HG03066 (cell line): Measurements from ENCODE around the gene ANGEL2.

ENCODE experiments used
- ATAC-seq: cut with Tn5 transposase; IDR thresholded peaks from one replicate; pipeline ENCODE4 v1.9.1; 2021; ENCODE audit warnings: low read depth; ENCODE audit not compliant: unreplicated experiment

ANGEL2 gene

DNA sequence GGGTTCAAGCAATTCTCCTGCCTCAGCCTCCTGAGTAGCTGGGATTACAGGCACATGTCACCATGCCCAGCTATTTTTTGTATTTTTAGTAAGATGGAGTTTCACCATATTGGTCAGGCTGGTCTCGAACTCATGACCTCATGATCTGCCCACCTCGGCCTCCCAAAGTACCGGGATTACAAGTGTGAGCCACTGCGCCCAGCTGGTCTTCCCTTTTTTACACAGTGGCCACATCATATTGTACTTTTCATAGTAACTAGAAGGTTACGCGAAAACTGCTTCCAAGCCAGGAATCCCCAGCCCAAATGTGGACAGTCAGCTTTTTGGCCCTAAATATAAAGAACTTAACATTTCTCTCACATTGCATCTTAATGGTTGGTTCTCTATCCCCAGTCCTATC is 61.2 kb downstream of the ANGEL2 start:
- ATAC-seq, result no peak

GRCh38 chr1:212953321-212953720 is 62.3 kb downstream of the ANGEL2 start:
- no peak for ATAC-seq

- ATAC-seq, result no peak
Observed at GRCh38 chr1:212952641-212952976, 63.1 kb downstream of the ANGEL2 start.

DNA sequence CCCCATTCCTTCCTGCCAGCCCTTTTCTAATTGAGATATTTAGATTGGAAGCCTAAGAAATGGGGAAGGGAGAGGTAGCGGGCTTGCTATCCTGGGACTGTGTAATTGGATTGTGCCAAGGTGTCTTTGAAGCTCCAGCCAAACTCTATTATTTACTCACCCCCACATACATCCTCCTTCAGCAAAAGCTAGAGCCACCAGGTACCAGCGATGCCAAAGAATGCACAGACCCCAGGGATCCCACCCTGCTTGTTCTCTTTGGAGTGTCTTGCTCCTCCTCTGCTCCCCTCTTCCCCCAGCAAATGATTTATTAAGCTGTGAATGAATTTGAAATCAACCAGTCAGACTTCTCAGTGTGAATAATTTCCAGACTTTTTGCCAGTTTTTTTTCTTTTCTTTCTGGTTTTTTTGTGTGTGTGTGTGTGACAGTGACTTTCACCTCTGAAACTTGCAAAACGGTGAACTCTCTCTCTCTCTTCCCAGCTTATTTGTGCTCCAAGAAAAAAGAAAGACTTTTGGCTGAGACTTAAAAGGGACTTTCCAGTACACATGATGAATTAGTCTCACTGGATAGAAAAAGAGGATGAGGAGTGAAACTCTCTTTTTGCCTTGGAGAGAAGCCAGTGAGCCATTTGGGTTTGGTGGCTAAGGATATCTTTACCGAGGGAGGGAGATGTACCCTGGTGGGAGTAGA is 63.6 kb downstream of the ANGEL2 start:
- ATAC-seq, result no peak

- ATAC-seq, result no peak
Observed at GRCh38 chr1:212951126-212951946, 64.3 kb downstream of the ANGEL2 start.

GRCh38 chr1:212950243-212951125 is 65.2 kb downstream of the ANGEL2 start, which contains the start of gene VASH2:
Gene VASH2 (plus strand): TSS chr1:212950541. CDS start chr1:212951543, 1,002 bp downstream.
- peak; percentile 93 for ATAC-seq

DNA sequence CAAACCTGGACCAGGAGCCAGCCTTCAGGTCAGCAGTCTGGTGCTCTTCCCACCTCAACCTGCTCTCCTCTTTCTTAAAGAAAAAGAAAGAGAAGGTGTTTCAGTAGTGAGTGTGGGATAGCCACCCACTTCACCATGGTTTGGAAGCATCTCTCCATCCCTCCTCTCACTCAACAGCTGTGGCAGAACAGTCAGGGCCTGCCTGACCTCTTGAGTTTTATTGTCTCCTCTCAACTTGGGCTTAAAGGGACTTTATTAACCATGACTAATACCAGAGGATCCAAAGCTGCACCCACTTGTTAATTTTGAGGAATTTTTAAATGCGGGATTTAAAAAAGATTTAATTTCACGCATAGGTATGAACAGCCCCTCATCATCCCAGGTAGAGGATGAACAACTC is 65.9 kb downstream of the ANGEL2 start:
- no peak for ATAC-seq

DNA sequence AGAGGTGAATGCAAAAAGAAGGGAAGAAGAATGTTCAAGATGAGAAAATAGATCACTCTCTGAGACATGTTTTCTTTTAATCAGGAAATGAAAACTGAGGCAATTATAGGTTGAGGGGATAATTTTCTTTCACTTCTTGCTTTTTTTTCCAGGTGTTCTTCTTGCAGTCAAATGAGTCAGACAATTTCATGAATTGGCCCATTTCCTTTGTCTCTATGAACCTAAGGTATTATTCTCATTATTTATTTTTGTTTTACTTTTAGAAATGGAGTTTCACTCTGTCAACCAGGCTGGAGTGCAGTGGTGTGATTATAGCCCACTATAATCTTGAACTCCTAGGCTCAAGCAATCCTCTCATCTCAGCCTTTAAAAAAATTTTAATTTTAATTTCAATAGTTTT is 68.8 kb downstream of the ANGEL2 start:
- no peak for ATAC-seq

- no peak for ATAC-seq
Observed at GRCh38 chr1:212945463-212946160, 70.1 kb downstream of the ANGEL2 start.

- no peak for ATAC-seq
Observed at GRCh38 chr1:212945056-212945455, 70.6 kb downstream of the ANGEL2 start.

DNA sequence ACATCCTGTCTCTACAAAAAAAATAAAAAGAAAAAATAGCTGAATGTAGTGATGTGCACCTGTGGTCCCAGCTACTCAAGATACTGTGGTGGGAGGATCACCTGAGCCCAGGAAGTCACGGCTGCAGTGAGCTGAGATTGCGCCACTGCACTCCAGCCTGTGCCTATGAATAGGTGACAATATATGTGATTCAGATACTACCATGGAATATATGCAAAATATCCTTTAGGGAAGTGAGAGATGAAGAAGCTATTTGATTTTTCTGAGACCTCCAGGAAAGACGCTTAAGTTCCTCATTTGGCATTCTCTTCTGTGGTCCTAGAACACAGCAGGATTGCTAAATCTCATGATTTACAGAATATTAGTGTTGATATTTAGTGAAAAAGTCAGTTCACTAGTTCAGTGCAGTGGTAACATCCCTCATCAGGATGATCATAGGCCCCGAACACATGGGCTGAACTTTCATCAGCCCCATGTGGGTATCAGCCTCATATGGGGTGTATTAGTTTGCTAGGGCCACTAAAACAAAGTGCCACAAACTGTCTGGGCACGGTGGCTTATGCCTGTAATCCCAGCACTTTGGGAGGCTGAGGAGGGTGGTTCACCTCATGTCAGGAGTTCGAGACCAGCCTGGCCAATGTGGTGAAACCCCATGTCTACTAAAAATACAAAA is 71.3 kb downstream of the ANGEL2 start:
- ATAC-seq, result no peak

GRCh38 chr1:212943393-212943710 is 72.3 kb downstream of the ANGEL2 start:
- no peak for ATAC-seq

DNA sequence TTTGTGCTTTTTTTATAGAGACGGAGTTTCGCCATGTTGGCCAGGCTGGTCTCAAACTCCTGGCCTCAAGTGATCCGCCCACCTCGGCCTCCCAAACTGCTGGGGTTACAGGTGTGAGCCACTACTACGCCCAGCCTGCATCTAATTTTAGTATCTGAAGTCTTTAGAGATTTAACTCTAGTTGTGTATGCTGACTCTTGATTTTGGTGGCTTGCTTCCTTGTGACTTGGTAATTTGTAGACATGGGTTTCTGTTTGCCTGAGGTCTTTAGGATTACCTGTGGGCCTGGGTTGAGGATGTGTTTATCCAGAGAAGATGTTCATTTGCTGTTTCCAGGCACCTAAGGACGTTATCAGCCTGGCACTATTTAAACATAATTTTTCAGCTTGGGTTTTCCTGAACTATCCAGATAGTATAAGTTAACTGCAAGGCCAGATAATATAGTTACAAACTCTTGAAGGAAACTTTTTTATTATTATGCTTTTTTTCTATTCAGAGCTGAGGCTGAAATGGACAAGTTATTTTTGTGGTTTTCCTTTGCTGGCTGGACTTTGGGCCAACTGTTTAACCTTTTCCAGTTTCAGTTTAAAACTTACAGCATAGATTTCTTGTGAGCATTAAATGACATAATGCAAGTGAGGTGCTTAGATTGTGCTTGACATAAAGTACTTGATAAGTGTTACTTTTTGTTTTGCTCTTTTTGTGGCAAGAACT is 72.8 kb downstream of the ANGEL2 start:
- no peak for ATAC-seq
